HepG2 (cell line): ENCODE results near the gene CD14. TPM values are rescaled to one million over a fixed set of nuclear protein-coding genes. Genes with fewer than 3 reads are reported as not detected.

Experiments used
- ATAC-seq: fragments of 200-7000 bp; cut with Tn5 transposase; 3 replicates; pipeline ENCODE4 v1.9.1; 2020; ENCODE audit warnings: mild to moderate bottlenecking, moderate library complexity
- BruUV-seq: library from RNA; stranded (reverse); fragments of 400-500 nt; replicated peaks from 2 replicates; lab custom pipeline; 2021; lab: Mats Ljungman, UMichigan
- CTCF ChIA-PET: fragments of 300-600 bp; formaldehyde crosslinking; extraction: SDS; loops from one replicate; lab custom pipeline; 2021; ENCODE audit warnings: low total read pairs, inconsistent platforms, low intra/inter-chr PET ratio; lab: Yijun Ruan, JAX
- POLR2A ChIA-PET: fragments of 350-600 bp; sonication (Branson Sonifier 250); formaldehyde crosslinking; loops from one replicate; lab custom pipeline; 2020; ENCODE audit warnings: antibody characterized with exemption, inconsistent platforms; lab: Yijun Ruan, JAX
- DNase-seq: peaks from one replicate; pipeline ENCODE4 v3.0.0-alpha.2; 2015; ENCODE audit warnings: low spot score
- FAIRE-seq: peaks from 3 replicates; lab custom pipeline; 2011; peaks lifted over from hg19 to GRCh38; lab: Jason Lieb, UNC
- H2AFZ ChIP-seq: one replicate; pipeline ENCODE4 v1.6.1; 2011; ENCODE audit warnings: low read length, inconsistent platforms
- H3K27ac ChIP-seq: fragments of 300-600 bp; 3 replicates; pipeline ENCODE4 v1.8.0; 2011; ENCODE audit warnings: mixed run types, mild to moderate bottlenecking, mixed read lengths, low read length, inconsistent platforms; ENCODE audit not compliant: insufficient read depth; ENCODE audit errors: extremely low read length
- H3K27me3 ChIP-seq, 2 experiments: fragments of 200-600 bp in 1 of 2; 2 replicates in 1 of 2; 3 replicates in 1 of 2; pipeline versions ENCODE4 v1.6.0 to v1.8.0; 2011; ENCODE audit warnings: low read length in 2 of 2, mild to moderate bottlenecking in 2 of 2, moderate library complexity in 2 of 2, inconsistent platforms in 1 of 2; ENCODE audit not compliant: insufficient read depth in 2 of 2, control insufficient read depth in 1 of 2
- H3K36me3 ChIP-seq, 2 experiments: fragments of 200-600 bp in 1 of 2; replicated peaks in 1 of 2; 2 replicates in 1 of 2; 3 replicates in 1 of 2; pipeline versions ENCODE4 v1.5.1 to v1.8.0; 2011; ENCODE audit warnings: low read length in 2 of 2, inconsistent platforms in 1 of 2; ENCODE audit not compliant: insufficient read depth in 2 of 2, control insufficient read depth in 1 of 2
- H3K4me1 ChIP-seq: 2 replicates; pipeline ENCODE4 v1.5.1; 2012; ENCODE audit warnings: low read length, inconsistent platforms; ENCODE audit not compliant: insufficient read depth
- H3K4me2 ChIP-seq: 2 replicates; pipeline ENCODE4 v1.6.0; 2011; ENCODE audit warnings: low read depth, low read length, inconsistent platforms
- H3K4me3 ChIP-seq, 3 experiments: fragments of 200-600 bp in 1 of 3; sonication (generic), shearing (Covaris generic) in 1 of 3; replicated peaks in 1 of 3; 2 replicates each; pipeline ENCODE4 v1.5.1; 2011 to 2016; ENCODE audit warnings: low read length in 3 of 3, inconsistent platforms in 2 of 3, low read depth in 2 of 3, mild to moderate bottlenecking in 2 of 3, control low read depth in 1 of 3, mixed read lengths in 1 of 3; ENCODE audit not compliant: insufficient read depth in 1 of 3
- H3K79me2 ChIP-seq: one replicate; pipeline ENCODE4 v1.6.1; 2011; ENCODE audit warnings: low read length, inconsistent platforms; ENCODE audit not compliant: insufficient read depth
- H3K9ac ChIP-seq: 2 replicates; pipeline ENCODE4 v1.6.0; 2011; ENCODE audit warnings: mild to moderate bottlenecking, low read depth, low read length, inconsistent platforms; ENCODE audit not compliant: insufficient read depth
- H3K9me3 ChIP-seq: 2 replicates; pipeline ENCODE4 v1.5.1; 2012; ENCODE audit warnings: mild to moderate bottlenecking, low read length
- H4K20me1 ChIP-seq: 2 replicates; pipeline ENCODE4 v1.6.0; 2011; ENCODE audit warnings: inconsistent platforms, mild to moderate bottlenecking, low read length, moderate library complexity; ENCODE audit not compliant: insufficient read depth
- ATF7 ChIP-seq, 2 experiments: fragments of 450-650 bp in 1 of 2; sonication (generic) in 1 of 2; formaldehyde crosslinking in 1 of 2; IDR thresholded peaks; 2 replicates each; pipeline versions ENCODE4 v1.4.0 to v1.6.1; 2016 to 2020; ENCODE audit warnings: antibody characterized with exemption in 1 of 2, mild to moderate bottlenecking in 1 of 2, missing genetic modification reagents in 1 of 2
- CCAR2 ChIP-seq: fragments of 200-400 bp; formaldehyde crosslinking; optimal IDR thresholded peaks from 2 replicates; pipeline ENCODE3; 2018; ENCODE audit warnings: low read depth, mild to moderate bottlenecking, low read length, moderate library complexity
- EHMT2 ChIP-seq: fragments of 200-600 bp; sonication (generic); IDR thresholded peaks from 2 replicates; pipeline ENCODE4 v1.7.0; 2017; ENCODE audit warnings: antibody characterized with exemption, low read depth, low read length, borderline replicate concordance
- ETV6 ChIP-seq: sonication (generic); formaldehyde crosslinking; conservative IDR thresholded peaks from 2 replicates; pipeline ENCODE4 v1.4.0; 2020; ENCODE audit warnings: missing genetic modification reagents
- GATA4 ChIP-seq: sonication (generic); IDR thresholded peaks from 2 replicates; pipeline ENCODE4 v1.6.1; 2016; ENCODE audit warnings: antibody characterized with exemption, low read depth, borderline replicate concordance
- HNF4A ChIP-seq: sonication (generic); formaldehyde crosslinking; IDR thresholded peaks from 2 replicates; pipeline ENCODE4 v1.4.0; 2020; ENCODE audit warnings: missing genetic modification reagents
- NCOA1 ChIP-seq: sonication (generic); formaldehyde crosslinking; IDR thresholded peaks from 2 replicates; pipeline ENCODE4 v1.9.0; 2021; ENCODE audit warnings: missing genetic modification reagents
- NFIB ChIP-seq: sonication (generic); formaldehyde crosslinking; IDR thresholded peaks from 2 replicates; pipeline ENCODE4 v1.9.0; 2021; ENCODE audit warnings: missing genetic modification reagents, mild to moderate bottlenecking, borderline replicate concordance
- POLR2AphosphoS5 ChIP-seq: IDR thresholded peaks from 2 replicates; pipeline ENCODE4 v1.6.1; 2012; ENCODE audit warnings: low read depth, low read length
- RFXANK ChIP-seq: IDR thresholded peaks from 2 replicates; pipeline ENCODE4 v1.6.1; 2016
- SMAD3 ChIP-seq: sonication (generic); formaldehyde crosslinking; IDR thresholded peaks from 2 replicates; pipeline ENCODE4 v1.4.0; 2020; ENCODE audit warnings: missing genetic modification reagents
- TRIM22 ChIP-seq: fragments of 450-650 bp; IDR thresholded peaks from 2 replicates; pipeline ENCODE4 v1.6.1; 2017
- ZNF672 ChIP-seq: sonication (generic); formaldehyde crosslinking; IDR thresholded peaks from 2 replicates; pipeline ENCODE4 v1.8.1; 2022; ENCODE audit warnings: missing genetic modification reagents
- ZNF7 ChIP-seq: IDR thresholded peaks from 2 replicates; pipeline ENCODE4 v1.6.1; 2016; ENCODE audit warnings: missing biosample characterization, missing genetic modification reagents
- WGBS: methylation state at CpG from one replicate; pipeline ENCODE4 v1.1.6; 2017; ENCODE audit warnings: low lambda C conversion rate; 5-methylcytosine and 5-hydroxymethylcytosine counted together
- in situ Hi-C: cut with HindIII; loops from 2 replicates; pipeline ENCODE4 v1.10.0; 2017; ENCODE audit warnings: low pct_unique_long_range_greater_than_20kb; ENCODE audit not compliant: extremely low pct_ligation_motif_present
- intact Hi-C: fragments of 100-400 bp; cut with micrococcal nuclease; formaldehyde crosslinking; loops from one replicate; pipeline ENCODE4 v1.10.0; 2022; ENCODE audit not compliant: unreplicated experiment
- polyA plus RNA-seq, 8 experiments: library from polyadenylated mRNA; depleted of rRNA in 3 of 8; stranded (reverse) in 7 of 8; unstranded in 1 of 8; fragments of >200 nt; fragmentation: Illumina TruSeq in 4 of 8; extraction: Trizol in 4 of 8; gene quantifications; 2 replicates each; pipeline versions ENCODE4 v1.2.1 to v1.2.3, GENCODE V29; 2011 to 2016; ENCODE audit warnings: low read depth in 4 of 8, missing spikeins in 1 of 8, mixed read lengths in 1 of 8; ENCODE audit not compliant: insufficient read depth in 1 of 8
- total RNA-seq, 5 experiments: library from RNA; depleted of rRNA; stranded (reverse); fragments of >200 nt; fragmentation: Illumina TruSeq; extraction: Trizol; gene quantifications; 2 replicates each; pipeline ENCODE4 v1.2.3, GENCODE V29; 2016; ENCODE audit warnings: low read depth in 1 of 5
- TF ChIP-seq, protein P1 (sequence below): sonication (generic); formaldehyde crosslinking; IDR thresholded peaks from 2 replicates; pipeline ENCODE4 v1.5.0; 2020; ENCODE audit warnings: mild to moderate bottlenecking, missing genetic modification reagents

The CD14 gene
- total and polyA plus RNA-seq, 2 of the 13 experiments (the other 11 are each of a cell fraction or from before 2014, with no cell fraction given) = 1.7 to 4.7 TPM

DNA sequence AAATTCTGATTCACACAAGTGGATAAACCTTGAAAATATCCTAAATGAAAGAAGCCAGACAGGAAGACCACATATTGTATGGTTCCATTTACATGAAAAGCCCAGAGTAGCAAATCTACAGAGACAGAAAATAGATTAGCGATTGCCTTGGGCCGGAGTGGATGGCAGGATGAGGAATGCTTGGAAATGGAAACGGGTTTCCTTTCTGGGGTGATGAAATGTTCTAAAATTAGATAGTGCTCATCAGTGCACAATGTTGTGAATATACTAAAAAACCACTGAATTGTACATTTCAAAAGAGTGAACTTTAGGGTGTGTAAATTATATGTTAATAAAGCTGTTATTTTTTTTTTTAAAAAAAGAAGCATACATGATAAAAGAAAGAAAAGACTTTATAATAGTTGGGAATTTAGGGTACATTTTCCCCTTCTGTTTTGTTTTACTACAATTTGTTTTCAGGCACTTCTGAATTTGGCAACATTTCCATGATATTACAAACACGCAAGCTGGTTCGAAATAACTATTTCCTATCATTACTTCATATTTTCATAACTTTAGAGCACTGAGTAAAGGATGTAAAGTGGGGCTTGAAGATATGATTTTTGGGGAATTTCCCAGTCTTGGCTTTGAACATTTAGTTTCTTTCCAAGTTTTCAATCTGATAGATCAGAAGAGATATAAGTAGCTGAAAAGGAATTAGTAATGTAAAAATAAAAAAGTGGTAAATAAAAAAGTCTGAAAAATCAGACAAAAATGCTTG lies 44.5 kb downstream of the CD14 start:
- no peak overlapping the region for H3K4me2 ChIP-seq
- H3K4me3 ChIP-seq = no peak overlapping the region
- H3K36me3 ChIP-seq = no peaks in the 10 kb centered on the region
- WGBS = 67% methylated on average over 5 of the region's 5 CpGs
- intact Hi-C loops (no loop called here), in situ Hi-C loops (no loop called here)
- no peak for DNase-seq
- no peaks in the 10 kb centered on the region; a peak in 1 of 5 replicates for H3K27me3 ChIP-seq
- no peaks in the 10 kb centered on the region for H3K4me1 ChIP-seq
- no peak for ATAC-seq
- no peak for FAIRE-seq
- no peaks in the 10 kb centered on the region for H3K79me2 ChIP-seq
- no peaks in the 10 kb centered on the region for H4K20me1 ChIP-seq
- ChIA-PET CTCF (no interaction called here), POLR2A (interaction anchor here (1.5 kb wide), 1 partner anchor 59 kb away, joined by 3 read pairs; the partner anchor contains the start of genes IK and NDUFA2)
- no peak overlapping the region for H2AFZ ChIP-seq
- no peak overlapping the region for H3K9ac ChIP-seq
- BruUV-seq = no TSS peak
- no peak overlapping the region for H3K27ac ChIP-seq
- no peaks in the 10 kb centered on the region for H3K9me3 ChIP-seq
- no peak for TF ChIP-seq NCOA1 (CRISPR knock-in tag)
- TF ChIP-seq HNF4A = no peak
- TF ChIP-seq EHMT2 = no peak
- no peak for TF ChIP-seq ZNF7 (CRISPR knock-in tag)
- TF ChIP-seq NFIB (CRISPR knock-in tag) = no peak
- TF ChIP-seq ZNF672 (CRISPR knock-in tag) = no peak
- no peak for TF ChIP-seq RFXANK (CRISPR knock-in tag)
- no peak for TF ChIP-seq SMAD3
- no peak for TF ChIP-seq ETV6
- no peak for TF ChIP-seq TRIM22
- TF ChIP-seq CCAR2 = no peak
- no peak for TF ChIP-seq ATF7 (IDR thresholded peaks at IDR 0.05)
- no peak for TF ChIP-seq ATF7 (CRISPR knock-in tag; IDR thresholded peaks at IDR 0.05)
- no peak for TF ChIP-seq GATA4
- TF ChIP-seq POLR2AphosphoS5 = no peak
- TF ChIP-seq, protein P1, sequence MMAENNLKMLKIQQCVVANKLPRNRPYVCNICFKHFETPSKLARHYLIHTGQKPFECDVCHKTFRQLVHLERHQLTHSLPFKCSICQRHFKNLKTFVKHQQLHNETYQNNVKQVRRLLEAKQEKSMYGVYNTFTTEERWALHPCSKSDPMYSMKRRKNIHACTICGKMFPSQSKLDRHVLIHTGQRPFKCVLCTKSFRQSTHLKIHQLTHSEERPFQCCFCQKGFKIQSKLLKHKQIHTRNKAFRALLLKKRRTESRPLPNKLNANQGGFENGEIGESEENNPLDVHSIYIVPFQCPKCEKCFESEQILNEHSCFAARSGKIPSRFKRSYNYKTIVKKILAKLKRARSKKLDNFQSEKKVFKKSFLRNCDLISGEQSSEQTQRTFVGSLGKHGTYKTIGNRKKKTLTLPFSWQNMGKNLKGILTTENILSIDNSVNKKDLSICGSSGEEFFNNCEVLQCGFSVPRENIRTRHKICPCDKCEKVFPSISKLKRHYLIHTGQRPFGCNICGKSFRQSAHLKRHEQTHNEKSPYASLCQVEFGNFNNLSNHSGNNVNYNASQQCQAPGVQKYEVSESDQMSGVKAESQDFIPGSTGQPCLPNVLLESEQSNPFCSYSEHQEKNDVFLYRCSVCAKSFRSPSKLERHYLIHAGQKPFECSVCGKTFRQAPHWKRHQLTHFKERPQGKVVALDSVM (CRISPR knock-in tag) = no peak
